GM23248 (cell line): ENCODE results near the gene CTIF.

Experiments used
- EZH2 ChIP-seq: fragments of 200-600 bp; sonication (generic); IDR thresholded peaks from 2 replicates; pipeline ENCODE4 v1.6.1; 2018; ENCODE audit warnings: antibody characterized with exemption, mild to moderate bottlenecking; ENCODE audit not compliant: insufficient read depth, poor library complexity, severe bottlenecking
- EZH2phosphoT487 ChIP-seq: fragments of 200-600 bp; sonication (generic); IDR thresholded peaks from 2 replicates; pipeline ENCODE4 v1.6.1; 2018; ENCODE audit warnings: antibody characterized with exemption, moderate library complexity, mild to moderate bottlenecking, low read depth; ENCODE audit not compliant: insufficient read depth

DNA sequence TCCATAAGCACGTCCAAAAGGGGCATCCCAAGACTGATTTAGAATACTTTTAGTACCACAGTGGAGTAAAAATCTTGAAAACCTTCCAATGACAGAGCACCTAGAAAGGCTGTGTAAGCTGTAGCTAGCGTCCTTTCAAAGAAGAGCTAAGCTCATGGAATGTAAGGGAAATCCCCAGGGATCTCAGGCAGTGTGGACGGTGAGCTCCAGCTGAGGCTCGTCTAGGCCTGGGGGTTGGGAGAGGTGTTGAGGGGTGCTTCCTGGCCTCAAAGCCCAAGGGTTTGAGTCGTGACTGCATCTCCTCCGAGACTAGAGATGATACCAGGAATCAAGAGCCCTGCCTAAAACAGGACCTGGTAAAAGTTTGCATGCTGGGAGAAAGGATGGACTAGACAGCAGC is 7.6 kb downstream of the CTIF start:
- TF ChIP-seq EZH2, result no peak
- TF ChIP-seq EZH2phosphoT487, result no peak
